ENCODE data around the gene SMG5.

SMG5 gene

DNA sequence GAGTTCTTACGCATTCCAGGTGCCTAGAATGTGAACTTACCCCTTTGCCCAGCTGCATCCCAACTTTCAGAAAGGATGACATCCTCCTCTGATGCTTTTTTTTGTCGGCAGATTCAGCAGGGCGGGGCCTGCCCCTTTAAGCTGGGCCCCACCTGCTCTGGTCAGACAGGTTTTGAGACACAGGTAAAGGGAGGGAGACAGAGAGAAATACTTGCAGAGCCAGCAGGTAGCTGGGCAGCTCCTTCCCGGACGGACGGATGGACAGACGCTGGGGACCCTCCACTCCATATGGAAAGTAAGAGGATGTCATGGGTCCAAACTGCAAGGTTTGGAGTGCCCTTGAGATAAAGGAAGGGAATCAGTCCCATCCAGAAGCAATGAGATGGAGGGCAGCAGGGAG lies 1.5 kb upstream of the SMG5 start, which contains the start of gene TMEM79:
TMEM79 (plus strand) TSS at position 214 of the 400 bp plus-strand sequence. CDS start 902 bp downstream, outside the sequence.
- no peak for DNase-seq (ENCODE audit: low read depth)
- TF ChIP-seq CTCF (conservative IDR thresholded peaks at IDR 0.05; ENCODE audit: control insufficient read depth, insufficient read depth, low read depth, low read length): no peak

GRCh38 chr1:156283521-156283920 lies 896 bp upstream of the SMG5 start:
- no peak for TF ChIP-seq CTCF (conservative IDR thresholded peaks at IDR 0.05; ENCODE audit: control insufficient read depth, insufficient read depth, low read depth, low read length)
- H3K4me3 ChIP-seq (ENCODE audit: control insufficient read depth, low read depth, low read length): peak overlapping the region; percentile 93
- DNase-seq (ENCODE audit: low read depth): no peak

More for the DNA sequence above, 1.5 kb upstream of the SMG5 start, which contains the start of gene TMEM79:
- H3K4me3 ChIP-seq (ENCODE audit: control insufficient read depth, low read depth, low read length): peak within 1 kb of the TSS; percentile 93

GRCh38 chr1:156281693-156282478 lies 739 bp downstream of the SMG5 start:
- peak; percentile 46 for DNase-seq (ENCODE audit: low read depth)

GRCh38 chr1:156281281-156281680 lies 1.3 kb downstream of the SMG5 start:
- peak overlapping the region; percentile 97 for H3K4me3 ChIP-seq (ENCODE audit: control insufficient read depth, low read depth, low read length)
- peak; percentile 57 for DNase-seq (ENCODE audit: low read depth)
- peak; percentile 7 for TF ChIP-seq CTCF (conservative IDR thresholded peaks at IDR 0.05; ENCODE audit: control insufficient read depth, insufficient read depth, low read depth, low read length)

More at GRCh38 chr1:156281693-156282478, 739 bp downstream of the SMG5 start:
- no peak for TF ChIP-seq CTCF (conservative IDR thresholded peaks at IDR 0.05; ENCODE audit: control insufficient read depth, insufficient read depth, low read depth, low read length)
- peak overlapping the region; percentile 97 for H3K4me3 ChIP-seq (ENCODE audit: control insufficient read depth, low read depth, low read length)

DNA sequence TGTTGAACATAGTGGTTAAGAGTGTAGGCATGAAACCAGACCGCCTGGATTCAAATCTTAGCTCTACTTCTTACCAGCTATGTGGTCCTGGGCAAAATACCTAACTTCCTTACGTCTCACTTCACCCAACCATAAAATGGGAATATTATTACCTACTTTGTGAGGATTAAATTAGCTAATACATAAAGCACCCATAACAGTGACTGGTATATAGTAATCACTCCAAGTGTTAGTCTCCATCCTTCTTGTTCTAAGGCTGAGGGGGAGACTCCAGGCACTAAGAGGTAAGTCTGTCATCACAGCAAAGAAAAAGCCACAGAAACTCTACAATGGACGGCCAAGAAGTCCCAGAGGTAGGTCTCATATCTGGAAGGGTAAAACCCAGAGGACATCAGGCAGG lies 2.8 kb downstream of the SMG5 start:
- H3K4me3 ChIP-seq (ENCODE audit: control insufficient read depth, low read depth, low read length): no peak overlapping the region
- DNase-seq (ENCODE audit: low read depth): no peak
- TF ChIP-seq CTCF (conservative IDR thresholded peaks at IDR 0.05; ENCODE audit: control insufficient read depth, insufficient read depth, low read depth, low read length): no peak

DNA sequence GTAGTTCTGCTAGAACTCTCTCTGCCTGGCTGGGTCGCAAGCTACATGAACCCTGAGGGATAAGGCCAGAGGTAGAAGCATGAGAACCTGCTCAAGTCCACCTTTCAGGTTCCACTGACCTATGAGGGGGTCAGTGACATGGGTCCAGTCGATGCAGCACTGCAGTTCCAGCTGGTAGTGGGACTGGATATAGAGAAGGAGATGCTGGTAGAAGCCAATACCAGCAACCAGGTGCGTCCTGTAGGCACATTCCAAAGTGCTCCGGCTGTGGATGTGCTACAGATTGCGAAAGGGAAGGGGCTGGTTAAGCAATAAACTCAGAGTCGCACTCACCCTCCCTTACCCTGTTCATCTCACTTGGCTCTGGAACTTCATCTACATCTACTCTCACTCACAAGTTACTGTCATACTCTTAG lies 5.7 kb downstream of the SMG5 start:
- peak; percentile 51 for DNase-seq (ENCODE audit: low read depth)
- no peak for TF ChIP-seq CTCF (conservative IDR thresholded peaks at IDR 0.05; ENCODE audit: control insufficient read depth, insufficient read depth, low read depth, low read length)
- no peak overlapping the region for H3K4me3 ChIP-seq (ENCODE audit: control insufficient read depth, low read depth, low read length)

Measured in fibroblast of mammary gland (primary cell).